CD4-positive, alpha-beta T cell treated with Interleukin-4 for 4 hours (primary cell): ENCODE data around the gene MMD.
A peak's percentile ranks its signal among the peaks of the same experiment; 100 is the strongest.
"Not testable (repeated sequence)": the region's sequence is repeated elsewhere in the genome, so short reads cannot be mapped to it uniquely, and the experiment has no call there.

Experiments used
- DNase-seq: peaks from one replicate; pipeline ENCODE4 v3.0.0-alpha.2; 2020

The MMD gene

DNA sequence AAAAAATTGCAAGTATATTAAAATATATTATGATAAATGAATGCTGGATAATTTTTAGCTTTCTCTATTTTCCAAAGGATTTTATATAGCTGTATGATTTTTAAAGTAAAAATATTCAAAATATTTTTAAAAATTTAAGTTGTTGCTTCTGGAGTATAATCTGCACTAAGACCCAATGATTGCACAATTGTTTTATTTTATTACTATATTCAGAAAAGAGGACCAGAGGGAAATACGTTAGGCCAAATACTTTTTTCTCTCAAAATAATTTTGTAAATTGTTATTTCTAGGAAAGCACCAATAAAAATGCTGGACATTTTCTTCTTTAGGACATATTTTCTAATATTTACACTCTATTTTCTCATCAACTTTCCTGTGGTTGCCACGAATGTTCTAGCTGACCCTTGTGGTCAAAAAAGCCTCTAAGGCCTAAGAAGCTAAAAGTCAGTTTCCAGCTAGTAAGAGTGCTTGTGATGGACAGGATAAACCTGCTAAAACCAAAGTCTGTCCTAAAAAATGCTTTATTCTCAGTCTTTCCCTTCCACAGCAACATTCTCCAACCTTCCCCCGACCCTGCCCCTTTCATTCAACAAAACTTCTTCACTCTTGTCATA, 31.2 kb downstream of the MMD start:
- DNase-seq: no peak

DNA sequence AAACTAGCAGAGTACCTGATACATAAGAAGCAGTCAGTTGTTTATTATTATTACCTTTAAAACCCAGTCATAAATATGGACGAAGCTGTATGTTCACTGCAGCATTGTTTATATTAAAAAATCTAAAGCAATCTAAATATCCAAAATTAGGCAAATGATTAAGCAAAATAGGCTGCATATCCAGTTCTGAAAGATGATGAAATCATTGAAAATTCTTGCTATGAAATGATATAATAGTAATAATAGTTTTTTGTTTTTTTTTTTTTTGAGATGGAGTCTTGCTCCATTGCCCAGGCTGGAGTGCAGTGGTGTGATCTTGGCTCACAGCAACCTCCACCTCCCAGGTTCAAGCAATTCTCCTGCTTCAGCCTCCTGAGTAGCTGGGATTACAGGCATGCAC, 31.9 kb downstream of the MMD start:
- DNase-seq: not testable (repeated sequence)

DNA sequence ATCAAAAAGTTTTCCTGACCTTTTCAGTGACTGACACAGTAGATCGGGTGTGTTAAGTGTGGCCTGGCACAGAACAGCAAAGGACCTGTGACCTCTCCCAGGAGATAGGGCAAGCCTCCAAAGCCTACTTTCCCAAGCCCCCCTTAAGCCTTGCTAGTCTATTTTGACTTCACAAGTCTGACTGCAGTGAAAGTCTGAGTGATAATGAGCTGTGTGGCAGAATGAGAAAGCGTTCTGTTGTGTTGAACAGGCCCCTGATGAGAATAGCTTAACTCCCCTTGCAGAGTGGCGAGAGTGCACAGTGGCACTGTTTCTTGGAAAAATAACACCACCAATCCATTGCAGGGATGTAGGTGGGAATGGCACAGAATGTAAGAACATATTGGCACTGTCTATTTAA, 32.8 kb downstream of the MMD start:
- no peak for DNase-seq

DNA sequence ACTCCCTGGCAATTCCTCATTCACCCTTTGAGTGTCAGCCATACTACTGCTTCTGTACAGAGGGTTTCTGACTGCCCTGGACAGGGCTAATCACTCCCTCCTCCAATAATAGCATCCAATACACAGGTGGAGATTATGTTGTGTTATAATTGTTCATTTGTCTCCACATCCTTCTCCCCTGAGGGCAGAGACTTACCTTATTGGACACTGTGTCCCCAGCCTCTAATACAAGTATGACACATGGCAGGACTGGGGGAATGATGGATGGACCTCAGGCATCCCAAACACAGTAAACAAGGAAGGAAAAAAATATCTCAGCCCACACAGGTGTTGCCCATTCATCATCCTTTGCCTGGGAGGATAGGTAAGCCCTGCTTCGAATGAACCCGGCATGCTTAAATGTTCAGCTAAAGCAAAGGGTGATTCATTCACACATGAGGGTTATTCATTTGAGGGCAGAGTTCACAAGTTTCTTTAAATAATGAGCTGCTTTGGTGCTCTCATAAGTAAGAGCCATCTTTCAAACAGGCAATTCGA, 34.8 kb downstream of the MMD start:
- DNase-seq: no peak

DNA sequence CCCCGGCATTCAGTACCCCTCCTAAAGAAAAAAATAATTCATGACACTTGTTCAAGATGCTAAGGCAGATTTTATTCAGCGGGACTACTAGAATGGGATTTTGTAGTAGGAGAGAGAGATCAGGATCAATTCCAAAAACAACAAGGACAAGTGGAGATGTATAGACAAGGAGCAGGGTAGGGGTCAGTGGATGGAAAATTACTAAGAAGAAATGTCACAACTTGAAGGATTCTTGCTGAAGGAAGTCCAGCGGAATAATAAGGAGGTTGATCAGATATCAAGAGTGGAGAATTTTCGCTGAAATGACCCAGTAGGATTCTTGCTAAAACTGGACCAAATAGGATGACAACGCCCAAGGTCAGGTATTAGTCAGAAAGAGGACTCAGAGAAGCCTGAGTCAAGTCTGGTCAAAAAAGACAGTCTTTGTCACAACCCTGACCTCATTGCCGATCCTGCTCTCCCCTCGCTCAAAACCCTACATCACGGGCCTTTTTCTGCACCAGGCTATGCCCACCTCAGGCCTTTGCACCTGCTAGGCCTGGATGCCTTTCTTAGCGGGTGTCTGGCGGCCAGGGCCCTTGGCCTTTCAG, 36.9 kb downstream of the MMD start:
- no peak for DNase-seq

DNA sequence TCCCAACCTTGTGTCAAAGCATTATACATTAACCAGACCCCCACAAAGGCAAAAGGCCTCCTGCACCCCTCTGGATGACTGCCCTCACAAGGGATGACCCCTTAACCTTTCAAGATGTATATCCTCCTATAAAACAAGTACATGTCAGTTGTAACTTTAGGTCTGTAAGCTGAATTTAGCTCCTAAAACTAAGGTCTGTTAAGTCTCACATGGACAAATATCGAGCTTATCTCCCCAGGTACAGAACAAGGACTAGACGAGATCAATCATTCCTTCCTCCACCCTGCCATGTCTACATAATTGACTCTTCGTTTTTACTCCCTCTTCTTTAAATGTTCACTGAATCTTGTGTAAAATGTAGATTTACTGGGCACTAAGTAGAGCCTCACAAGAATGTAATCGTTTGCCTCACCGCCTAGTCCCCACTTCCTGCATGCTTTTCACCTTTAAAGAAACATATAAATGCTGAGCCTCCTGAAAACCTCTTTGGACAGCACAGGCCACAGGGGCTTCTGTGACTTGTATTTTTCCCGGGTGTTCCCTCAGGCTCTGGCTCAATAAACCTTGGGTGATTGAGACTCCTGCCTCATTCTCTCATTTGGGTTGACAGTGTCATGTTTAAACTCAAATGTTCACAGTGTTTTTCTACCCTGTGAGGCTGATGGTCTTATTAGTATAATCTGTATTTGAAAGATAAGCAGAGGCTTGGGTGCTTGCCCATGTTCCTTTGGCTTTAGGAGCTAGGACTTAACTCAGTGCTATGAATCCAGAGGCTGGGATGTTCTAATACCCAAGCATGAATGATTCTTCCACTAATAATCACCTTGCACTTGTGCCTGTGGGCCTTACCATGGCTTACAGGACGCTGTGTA, 37.6 kb downstream of the MMD start:
- DNase-seq: no peak

DNA sequence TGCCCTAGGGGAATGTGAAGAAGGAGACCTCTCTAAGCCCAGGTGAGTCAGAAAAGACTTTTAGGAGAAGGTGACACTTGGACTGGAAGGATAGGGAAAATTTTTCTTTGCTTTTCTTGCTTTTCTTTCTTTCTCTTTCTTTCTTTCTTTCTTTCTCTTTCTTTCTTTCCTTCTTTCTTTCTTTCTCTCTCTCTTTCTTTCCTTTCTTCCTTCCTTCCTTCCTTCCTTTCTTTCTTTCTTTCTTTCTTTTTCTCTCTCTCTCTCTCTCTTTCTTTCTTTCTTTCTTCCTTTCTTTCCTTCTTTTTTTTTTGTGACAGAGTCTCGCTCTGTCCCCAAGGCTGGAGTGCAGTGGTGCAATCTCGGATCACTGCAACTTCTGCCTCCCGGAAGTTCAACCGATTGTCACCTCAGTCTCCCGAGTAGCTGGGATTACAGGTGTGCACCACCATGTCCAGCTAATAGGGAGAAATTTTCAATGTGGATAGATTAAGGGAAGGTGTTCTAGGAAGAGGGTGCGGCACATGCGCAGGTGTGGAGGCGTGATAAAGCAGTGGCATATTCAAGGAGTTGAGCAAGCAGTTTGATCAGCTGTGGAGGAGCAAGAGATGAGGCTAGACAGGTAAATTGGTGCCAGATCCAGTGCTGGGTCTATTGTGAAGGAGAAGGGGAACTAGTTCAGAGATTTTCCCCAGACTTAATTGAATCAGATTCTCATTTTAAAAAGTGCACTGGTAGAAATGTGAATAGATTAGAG, 40.4 kb downstream of the MMD start:
- DNase-seq: no peak

DNA sequence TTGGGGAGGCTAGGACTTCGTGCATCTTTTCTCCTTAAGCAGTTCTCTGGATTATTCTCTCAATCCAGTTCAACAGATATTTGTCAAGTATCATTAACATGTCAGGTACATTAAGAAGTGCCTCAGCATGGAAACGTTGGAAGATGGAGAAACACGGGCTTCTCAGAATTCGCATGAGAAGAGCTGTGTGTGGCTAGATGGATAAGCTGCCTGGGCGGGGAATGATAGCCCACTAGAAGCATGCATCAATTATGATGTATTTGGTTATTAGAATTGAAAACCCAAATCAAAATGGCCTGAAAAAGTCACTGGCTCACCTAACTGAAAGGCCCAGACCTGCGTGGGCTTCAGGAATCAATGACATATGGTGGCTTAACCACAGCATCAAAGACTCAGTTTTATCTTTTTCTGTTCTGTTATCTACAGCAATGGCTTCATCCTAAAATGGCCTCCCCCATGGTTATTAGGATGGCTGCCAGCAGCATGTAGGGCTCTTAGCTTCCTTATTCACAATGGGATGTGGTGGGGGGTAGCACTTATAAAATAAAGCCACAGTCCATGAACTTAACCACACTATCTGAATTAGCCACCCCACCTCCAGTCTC, 43.9 kb downstream of the MMD start:
- DNase-seq: no peak

DNA sequence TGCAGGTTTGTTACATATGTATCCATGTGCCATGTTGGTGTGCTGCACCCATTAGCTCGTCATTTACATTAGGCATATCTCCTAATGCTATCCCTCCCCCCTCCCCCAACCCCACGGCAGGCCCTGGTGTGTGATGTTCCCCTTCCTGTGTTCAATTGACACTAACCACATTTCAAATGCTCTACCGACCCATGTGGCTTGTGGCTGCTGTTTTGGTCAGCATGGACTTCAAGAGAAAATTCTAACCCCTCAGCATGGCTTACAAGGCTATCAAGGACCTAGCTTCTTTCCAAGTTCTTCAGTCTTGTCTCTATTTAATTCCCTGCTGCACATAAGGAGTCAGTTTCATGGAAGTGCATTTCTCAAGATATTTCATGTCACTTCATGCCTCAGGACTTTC, 52.9 kb downstream of the MMD start:
- DNase-seq: no peak

DNA sequence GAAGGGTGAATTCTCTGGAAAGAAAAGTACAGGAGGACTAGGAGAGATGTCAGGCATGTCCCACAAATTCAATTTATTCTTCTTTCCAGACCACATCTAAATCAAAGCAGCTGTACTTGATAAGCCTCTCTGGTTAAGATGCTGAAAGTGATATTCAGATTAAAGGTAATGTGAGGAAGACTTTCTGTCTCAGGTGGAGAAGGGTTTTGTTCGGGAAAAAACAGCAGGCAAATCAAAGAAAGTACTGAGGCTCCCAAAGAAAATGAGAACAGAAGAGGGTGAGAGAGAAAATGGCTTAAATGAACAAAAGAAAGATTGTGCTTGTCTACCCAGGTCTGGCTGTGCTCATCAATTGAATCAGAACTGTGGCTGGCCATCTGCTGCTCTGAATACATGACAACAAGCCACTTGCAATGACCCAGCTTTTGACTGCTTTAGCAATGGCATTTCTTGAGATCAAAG, 55.6 kb downstream of the MMD start:
- no peak for DNase-seq

DNA sequence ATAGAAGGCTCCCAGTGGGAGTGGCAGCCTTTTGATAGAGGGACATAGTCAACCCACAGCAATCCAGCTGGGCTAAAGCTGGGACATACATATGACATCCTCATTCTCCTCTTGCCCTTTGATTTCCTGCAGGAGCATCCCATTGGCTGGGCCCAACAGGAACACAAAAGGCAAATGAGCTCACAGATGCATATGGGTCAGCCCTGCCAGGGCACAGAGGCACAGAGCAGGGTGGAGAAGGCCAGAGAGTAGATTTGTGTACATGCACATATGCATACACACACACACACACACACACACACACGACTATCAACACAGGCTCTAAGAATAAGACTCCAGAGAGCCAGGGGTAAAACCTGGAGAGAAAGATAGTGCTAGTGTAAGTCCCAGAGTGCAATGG, 58.6 kb downstream of the MMD start:
- no peak for DNase-seq

DNA sequence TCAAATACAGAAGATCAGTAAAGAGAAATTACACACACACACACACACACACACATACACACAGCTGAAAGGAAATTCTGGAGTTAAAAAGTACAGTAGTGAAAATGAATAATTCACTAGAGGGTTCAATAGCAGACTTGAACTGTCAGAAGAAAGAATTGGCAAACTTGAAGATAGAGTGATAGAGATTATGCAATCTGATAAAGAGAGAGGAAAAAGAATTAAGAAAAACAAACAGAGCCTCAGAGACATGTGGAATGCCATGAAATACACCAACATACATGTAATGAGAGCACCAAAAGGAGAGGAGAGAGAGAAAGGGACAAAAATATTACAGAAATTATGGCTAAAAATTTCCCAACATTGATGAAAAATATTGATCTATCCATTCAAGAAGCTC, 60.7 kb downstream of the MMD start:
- DNase-seq: no peak

DNA sequence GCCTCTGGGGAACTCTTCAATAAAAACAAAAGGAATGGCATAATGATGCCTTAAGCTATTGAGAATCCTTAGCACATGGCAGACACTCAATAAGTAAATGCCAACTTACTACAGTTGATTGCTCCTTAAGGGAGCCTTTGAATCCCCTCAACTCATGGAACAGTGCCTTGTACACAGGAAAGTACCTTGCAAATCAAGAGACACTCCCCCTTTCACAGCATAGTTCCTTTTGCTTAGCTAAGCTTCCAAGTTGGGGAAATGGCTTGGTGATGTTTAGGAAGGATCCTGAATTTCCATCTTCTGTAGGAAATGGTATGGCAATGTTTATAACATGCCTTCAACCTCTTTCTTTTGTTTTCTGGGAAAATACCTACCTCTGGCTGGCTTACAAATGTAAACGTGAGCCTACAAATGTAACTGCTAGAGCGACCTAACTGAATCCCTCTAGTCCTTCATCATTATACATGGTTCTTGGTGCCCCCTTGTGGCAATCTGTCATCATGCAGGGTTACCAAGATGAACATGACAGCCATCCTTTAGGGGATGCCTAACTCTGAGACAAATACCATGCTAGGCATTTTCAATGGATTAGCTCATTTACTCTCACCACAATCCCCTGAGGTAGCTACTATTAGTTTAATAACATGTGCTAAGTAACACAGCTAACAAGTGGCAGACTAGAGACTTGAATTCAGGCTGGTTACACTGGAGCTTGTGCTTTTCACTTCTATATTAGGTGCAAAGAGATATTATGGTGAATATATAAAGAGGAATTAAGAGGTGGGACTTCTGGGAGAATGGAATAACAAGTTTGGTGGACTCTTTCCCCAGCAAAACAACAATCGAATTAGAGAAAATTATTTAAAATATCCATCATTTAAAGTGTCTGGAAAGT, 65.0 kb downstream of the MMD start:
- DNase-seq: peak; percentile 74

DNA sequence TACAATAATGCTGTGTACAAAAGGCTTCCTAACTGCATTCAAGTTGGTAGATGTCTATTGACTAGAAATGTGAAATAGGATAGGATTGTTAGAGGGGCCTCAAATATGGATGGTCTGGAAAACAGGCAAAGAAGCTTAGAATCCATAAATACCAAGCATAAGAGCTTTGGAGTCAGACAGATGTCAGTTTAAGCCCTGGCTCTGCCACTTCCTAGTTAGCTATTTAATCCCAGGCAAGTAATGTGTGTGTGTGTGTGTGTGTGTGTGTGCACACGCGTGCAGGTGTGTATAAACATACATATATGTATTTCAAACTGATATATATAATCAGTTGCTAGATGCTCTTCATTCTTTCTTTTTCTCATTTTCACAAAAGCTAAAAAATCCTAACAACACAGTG, 66.7 kb downstream of the MMD start:
- DNase-seq: no peak

DNA sequence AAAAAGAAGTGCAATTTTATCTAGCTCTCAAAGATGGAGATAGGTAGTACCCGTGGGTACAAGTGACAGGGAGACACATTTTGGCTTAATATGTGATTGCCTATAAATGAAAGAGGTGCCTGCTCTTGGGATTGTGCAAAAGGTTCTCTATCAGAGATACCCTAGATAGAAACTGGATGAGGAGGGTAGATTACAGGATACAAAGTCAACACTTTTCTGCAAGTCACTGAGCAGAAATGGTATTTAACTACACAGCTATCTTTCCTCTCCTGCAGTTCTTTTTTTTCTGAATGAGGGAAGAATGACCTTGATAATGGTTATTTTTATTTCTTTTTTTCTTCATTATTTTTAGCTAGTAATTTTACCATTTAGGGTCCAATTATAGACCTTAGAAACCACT, 67.6 kb downstream of the MMD start:
- no peak for DNase-seq

DNA sequence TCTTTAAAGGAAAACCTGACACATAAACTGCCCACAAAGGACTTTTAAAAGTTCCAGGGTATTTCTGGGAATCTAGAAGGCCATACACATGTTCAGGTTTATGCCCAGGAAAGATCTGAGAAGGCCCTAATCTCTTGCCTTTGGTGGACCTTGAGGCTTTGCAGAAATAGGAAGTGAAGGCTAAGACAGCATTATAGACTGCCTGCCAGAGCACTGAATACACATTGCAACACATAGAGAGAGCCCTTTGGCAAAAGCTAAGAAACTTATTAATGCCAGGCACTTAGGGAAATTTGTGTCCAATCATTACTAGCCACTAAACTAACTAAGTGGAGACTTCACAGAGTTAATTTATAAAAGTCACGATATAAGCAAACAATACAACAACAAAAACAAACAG, 70.4 kb downstream of the MMD start:
- DNase-seq: no peak

DNA sequence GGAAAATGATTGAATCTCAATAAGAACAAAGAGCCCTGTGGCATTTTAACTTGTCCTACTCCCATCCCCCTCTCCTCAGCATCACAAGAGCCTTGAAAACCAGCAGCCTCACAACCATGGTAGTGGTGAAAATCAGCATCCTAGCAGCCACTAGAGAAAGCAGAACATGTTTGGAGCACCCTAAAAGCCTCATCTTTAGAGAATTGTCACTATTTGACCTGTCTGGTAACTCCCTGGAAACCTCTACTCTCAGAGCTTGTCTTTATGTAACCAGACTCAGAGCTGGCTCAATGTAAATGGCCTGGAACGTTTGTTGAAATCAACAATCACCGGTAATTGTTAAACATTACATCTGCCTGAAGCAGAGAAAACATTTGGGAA, 70.8 kb downstream of the MMD start:
- DNase-seq: no peak

DNA sequence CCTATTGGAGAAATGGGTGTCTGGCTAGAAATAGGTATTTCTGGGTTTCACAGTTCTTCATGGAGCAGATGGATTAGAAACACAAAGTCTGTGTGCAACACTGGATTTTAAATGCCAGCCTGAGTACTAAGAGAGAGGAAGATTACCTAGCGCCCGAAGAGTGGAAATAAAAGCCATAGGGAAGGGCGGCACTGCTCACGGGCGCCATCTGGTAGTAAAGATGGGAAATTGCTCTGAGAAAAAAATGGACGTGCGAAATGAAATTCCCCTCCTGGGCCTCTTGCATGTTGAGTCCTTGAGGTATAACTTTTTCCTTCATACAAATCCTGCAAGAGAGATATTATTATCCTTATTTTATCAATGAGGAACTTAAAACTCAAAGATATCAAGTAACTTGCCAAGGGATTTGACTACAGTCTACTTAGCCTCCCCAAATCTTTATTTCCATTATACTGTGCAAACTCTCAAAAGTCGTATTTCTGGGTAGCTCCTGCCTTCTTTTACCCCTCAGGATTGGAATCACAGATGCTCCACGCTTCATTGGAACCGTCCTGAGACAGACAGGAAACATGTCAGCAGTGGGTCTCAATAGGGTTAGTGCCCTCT, 72.8 kb downstream of the MMD start:
- DNase-seq: peak; percentile 55

DNA sequence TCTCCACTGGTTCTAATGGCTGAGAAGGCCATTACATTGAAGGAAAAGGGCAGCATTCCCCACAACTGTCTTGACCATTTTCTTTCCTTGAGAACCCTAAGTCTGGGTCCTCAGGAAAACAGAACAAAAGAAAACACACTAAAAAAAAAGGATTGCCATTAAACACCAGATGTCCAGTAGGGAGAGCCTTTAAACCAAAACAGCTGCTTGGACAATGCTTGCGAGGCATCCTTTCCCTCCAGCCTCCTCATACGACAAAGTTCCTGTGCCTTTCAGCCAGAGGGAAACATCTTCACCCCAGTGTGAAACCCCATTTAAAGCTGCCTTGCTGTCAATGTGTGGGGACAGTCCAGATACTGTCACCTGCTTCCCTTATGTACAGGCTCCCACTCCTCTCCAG, 74.3 kb downstream of the MMD start:
- no peak for DNase-seq

DNA sequence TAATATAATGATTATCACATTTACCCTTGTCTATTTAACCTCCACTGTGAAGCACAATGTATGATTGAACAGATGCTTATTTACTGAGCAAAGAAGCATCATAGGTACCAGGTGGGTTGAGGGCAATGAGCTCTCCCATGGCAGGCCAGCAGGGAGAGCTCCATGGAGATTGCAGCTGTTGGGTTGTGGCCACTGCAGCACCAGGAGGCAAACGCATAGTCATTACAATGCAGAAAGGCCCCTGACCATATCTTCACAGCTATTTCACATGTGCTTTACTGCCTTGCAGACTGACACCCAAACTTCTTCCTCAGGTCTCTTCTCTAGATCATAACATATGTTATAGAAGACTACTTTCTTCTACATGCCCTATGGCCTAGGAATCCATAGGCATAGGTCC, 75.0 kb downstream of the MMD start:
- no peak for DNase-seq

DNA sequence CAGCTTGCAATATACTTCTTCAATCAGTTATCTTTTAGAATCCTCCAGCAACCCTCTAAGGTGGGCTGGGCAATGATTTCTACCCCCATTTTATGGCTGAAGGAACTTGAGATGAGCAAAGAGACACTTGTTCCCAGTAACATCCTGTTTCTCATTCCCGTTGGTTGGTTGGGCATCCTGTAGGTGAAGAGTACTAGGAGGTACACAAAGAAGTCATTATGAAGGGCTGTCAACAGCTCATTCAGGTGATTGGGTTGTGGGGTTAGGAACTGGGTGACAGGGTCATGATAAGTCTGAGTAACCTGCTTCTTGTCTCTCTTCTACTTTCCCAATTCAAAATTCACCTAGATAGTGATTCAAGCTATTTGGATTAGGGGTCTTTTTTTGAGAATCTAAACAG, 76.5 kb downstream of the MMD start:
- DNase-seq: no peak
